Ammon's horn (tissue), 1 donor: ENCODE results near the gene C3orf33.

ENCODE experiments used
- DNase-seq: peaks from one replicate; pipeline ENCODE4 v3.0.0-alpha.2; 2016; ENCODE audit warnings: low spot score

The C3orf33 gene

GRCh38 chr3:155785662-155786295, 20.3 kb downstream of the C3orf33 start:
- DNase-seq: no peak

- DNase-seq: no peak
Measured at GRCh38 chr3:155782390-155782953, 23.6 kb downstream of the C3orf33 start.

GRCh38 chr3:155780291-155780690, 25.8 kb downstream of the C3orf33 start:
- no peak for DNase-seq

- DNase-seq: no peak
Measured at GRCh38 chr3:155778462-155778861, 27.6 kb downstream of the C3orf33 start.

- DNase-seq: no peak
Measured at GRCh38 chr3:155772801-155773200, 33.3 kb downstream of the C3orf33 start.

GRCh38 chr3:155771126-155771525, 35.0 kb downstream of the C3orf33 start:
- DNase-seq: no peak

- DNase-seq: no peak
Measured at GRCh38 chr3:155766206-155766605, 39.9 kb downstream of the C3orf33 start.

GRCh38 chr3:155763870-155764463, 42.1 kb downstream of the C3orf33 start:
- no peak for DNase-seq

GRCh38 chr3:155760653-155761052, 45.4 kb downstream of the C3orf33 start:
- DNase-seq: no peak

GRCh38 chr3:155757577-155757976, 48.5 kb downstream of the C3orf33 start:
- DNase-seq: no peak

GRCh38 chr3:155753038-155753639, 52.9 kb downstream of the C3orf33 start:
- no peak for DNase-seq

GRCh38 chr3:155748611-155749365, 57.3 kb downstream of the C3orf33 start:
- DNase-seq: no peak

GRCh38 chr3:155747946-155748290, 58.2 kb downstream of the C3orf33 start:
- DNase-seq: no peak

- no peak for DNase-seq
Measured at GRCh38 chr3:155747286-155747945, 58.7 kb downstream of the C3orf33 start.

- no peak for DNase-seq
Measured at GRCh38 chr3:155746703-155747102, 59.4 kb downstream of the C3orf33 start.

GRCh38 chr3:155745795-155746550, 60.1 kb downstream of the C3orf33 start:
- DNase-seq: peak; percentile 20

GRCh38 chr3:155744626-155745324, 61.3 kb downstream of the C3orf33 start, which contains the start of gene PLCH1:
PLCH1 (minus strand) TSS chr3:155745071; CDS start chr3:155704224, 40,847 bp downstream.
- DNase-seq: peak; percentile 77

- DNase-seq: peak; percentile 60
Measured at GRCh38 chr3:155744010-155744625, 62.0 kb downstream of the C3orf33 start.

- DNase-seq: no peak
Measured at GRCh38 chr3:155743606-155744005, 62.5 kb downstream of the C3orf33 start.

GRCh38 chr3:155742349-155742965, 63.6 kb downstream of the C3orf33 start:
- no peak for DNase-seq
